CD1c-positive myeloid dendritic cell (primary cell): ENCODE measurements around the gene NALCN.

Experiments
- DNase-seq: peaks from one replicate; pipeline ENCODE4 v3.0.0-alpha.2; 2016; ENCODE audit errors: extremely low spot score

NALCN gene

GRCh38 chr13:101415358-101416174 is 742 bp downstream of the NALCN start:
- no peak for DNase-seq

GRCh38 chr13:101412076-101412475 is 4.2 kb downstream of the NALCN start:
- DNase-seq: no peak

- DNase-seq: no peak
These were observed 7.2 kb downstream of the NALCN start for GRCh38 chr13:101408992-101409656.

- no peak for DNase-seq
These were observed 8.2 kb downstream of the NALCN start for GRCh38 chr13:101408154-101408553.

GRCh38 chr13:101406791-101407190 is 9.5 kb downstream of the NALCN start:
- no peak for DNase-seq

- no peak for DNase-seq
These were observed 15.1 kb downstream of the NALCN start for GRCh38 chr13:101401196-101401595.

GRCh38 chr13:101399365-101399764 is 16.9 kb downstream of the NALCN start:
- DNase-seq: no peak

- no peak for DNase-seq
These were observed 17.4 kb downstream of the NALCN start for GRCh38 chr13:101398920-101399319.

GRCh38 chr13:101398191-101398590 is 18.1 kb downstream of the NALCN start:
- no peak for DNase-seq

- no peak for DNase-seq
These were observed 18.6 kb downstream of the NALCN start for GRCh38 chr13:101397742-101398141.

- DNase-seq: no peak
These were observed 21.7 kb downstream of the NALCN start for GRCh38 chr13:101394605-101395004.

- DNase-seq: no peak
These were observed 23.2 kb downstream of the NALCN start for GRCh38 chr13:101393140-101393539.

- DNase-seq: no peak
These were observed 25.8 kb downstream of the NALCN start for GRCh38 chr13:101390461-101390860.

GRCh38 chr13:101384929-101385328 is 31.4 kb downstream of the NALCN start:
- DNase-seq: no peak

- no peak for DNase-seq
These were observed 32.7 kb downstream of the NALCN start for GRCh38 chr13:101383595-101383994.

GRCh38 chr13:101382701-101383100 is 33.6 kb downstream of the NALCN start:
- no peak for DNase-seq

GRCh38 chr13:101382086-101382485 is 34.2 kb downstream of the NALCN start:
- no peak for DNase-seq

- no peak for DNase-seq
These were observed 55.8 kb downstream of the NALCN start for GRCh38 chr13:101360525-101360924.

GRCh38 chr13:101354895-101355294 is 61.4 kb downstream of the NALCN start:
- no peak for DNase-seq

- no peak for DNase-seq
These were observed 69.2 kb downstream of the NALCN start for GRCh38 chr13:101346942-101347728.

- no peak for DNase-seq
These were observed 70.1 kb downstream of the NALCN start for GRCh38 chr13:101346161-101346560.

- no peak for DNase-seq
These were observed 73.0 kb downstream of the NALCN start for GRCh38 chr13:101343128-101343787.
